ENCODE results near the gene KHDC4. TPM values are rescaled to one million over a fixed set of nuclear protein-coding genes. Genes with fewer than 3 reads are reported as not detected.

KHDC4 gene
- total and polyA plus RNA-seq, 2 of the 13 experiments (the other 11 are each of a cell fraction or from before 2014, with no cell fraction given): 33.5 to 92.0 TPM

DNA sequence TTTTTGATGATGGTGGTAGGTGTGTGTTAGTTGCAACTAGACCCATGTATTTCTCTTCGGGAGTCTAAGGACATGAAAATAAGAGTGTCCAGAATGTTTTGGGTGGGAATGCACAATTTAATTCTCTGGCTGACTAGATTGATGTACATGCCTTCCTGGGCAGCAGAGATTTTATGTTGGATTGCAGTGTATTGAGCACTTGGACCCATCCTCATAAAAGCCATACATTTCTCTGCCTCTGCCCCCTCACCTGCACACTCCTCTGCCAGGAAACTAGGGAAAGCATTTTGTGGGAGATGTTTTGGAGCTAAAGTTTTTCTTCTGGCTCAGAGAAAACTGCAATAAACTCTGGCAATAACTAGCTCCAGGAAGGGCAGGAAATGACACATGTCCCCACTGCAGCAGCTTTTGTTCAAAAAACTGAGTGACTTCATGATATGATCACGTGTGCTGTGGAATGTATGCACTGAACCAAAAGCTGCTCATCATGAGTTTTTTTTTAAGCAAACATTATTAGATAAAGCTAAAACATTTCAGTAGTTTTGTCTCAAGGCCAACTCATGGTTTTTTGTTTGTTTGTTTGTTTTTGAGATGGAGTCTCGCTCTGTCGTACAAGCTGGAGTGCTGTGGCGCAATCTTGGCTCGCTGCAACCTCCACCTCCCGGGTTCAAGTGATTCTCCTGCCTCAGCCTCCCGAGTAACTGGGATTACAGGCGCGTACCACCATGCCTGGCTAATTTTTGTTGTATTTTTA, 40.6 kb downstream of the KHDC4 start (continued):
- no peak for TF ChIP-seq ZNF569 (CRISPR knock-in tag; IDR thresholded peaks at IDR 0.05; ENCODE audit: borderline replicate concordance)
- peak; percentile 46; the same call in 1 of the 3 replicates for TF ChIP-seq MXI1 (IDR thresholded peaks at IDR 0.05; ENCODE audit: borderline replicate concordance, low read depth, low read length)
- peak; percentile 50; the same call in 1 of the 2 replicates for TF ChIP-seq TARDBP (CRISPR knock-in tag; IDR thresholded peaks at IDR 0.05)
- TF ChIP-seq ZNF3 (CRISPR knock-in tag; IDR thresholded peaks at IDR 0.05): 0 out of 2 replicates have a peak, but pooled peaks have one; percentile 18
- no peak for TF ChIP-seq ATF7-NPFF (CRISPR knock-in tag; IDR thresholded peaks at IDR 0.05; ENCODE audit: low read depth)
- TF ChIP-seq, protein P1, sequence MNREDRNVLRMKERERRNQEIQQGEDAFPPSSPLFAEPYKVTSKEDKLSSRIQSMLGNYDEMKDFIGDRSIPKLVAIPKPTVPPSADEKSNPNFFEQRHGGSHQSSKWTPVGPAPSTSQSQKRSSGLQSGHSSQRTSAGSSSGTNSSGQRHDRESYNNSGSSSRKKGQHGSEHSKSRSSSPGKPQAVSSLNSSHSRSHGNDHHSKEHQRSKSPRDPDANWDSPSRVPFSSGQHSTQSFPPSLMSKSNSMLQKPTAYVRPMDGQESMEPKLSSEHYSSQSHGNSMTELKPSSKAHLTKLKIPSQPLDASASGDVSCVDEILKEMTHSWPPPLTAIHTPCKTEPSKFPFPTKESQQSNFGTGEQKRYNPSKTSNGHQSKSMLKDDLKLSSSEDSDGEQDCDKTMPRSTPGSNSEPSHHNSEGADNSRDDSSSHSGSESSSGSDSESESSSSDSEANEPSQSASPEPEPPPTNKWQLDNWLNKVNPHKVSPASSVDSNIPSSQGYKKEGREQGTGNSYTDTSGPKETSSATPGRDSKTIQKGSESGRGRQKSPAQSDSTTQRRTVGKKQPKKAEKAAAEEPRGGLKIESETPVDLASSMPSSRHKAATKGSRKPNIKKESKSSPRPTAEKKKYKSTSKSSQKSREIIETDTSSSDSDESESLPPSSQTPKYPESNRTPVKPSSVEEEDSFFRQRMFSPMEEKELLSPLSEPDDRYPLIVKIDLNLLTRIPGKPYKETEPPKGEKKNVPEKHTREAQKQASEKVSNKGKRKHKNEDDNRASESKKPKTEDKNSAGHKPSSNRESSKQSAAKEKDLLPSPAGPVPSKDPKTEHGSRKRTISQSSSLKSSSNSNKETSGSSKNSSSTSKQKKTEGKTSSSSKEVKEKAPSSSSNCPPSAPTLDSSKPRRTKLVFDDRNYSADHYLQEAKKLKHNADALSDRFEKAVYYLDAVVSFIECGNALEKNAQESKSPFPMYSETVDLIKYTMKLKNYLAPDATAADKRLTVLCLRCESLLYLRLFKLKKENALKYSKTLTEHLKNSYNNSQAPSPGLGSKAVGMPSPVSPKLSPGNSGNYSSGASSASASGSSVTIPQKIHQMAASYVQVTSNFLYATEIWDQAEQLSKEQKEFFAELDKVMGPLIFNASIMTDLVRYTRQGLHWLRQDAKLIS (CRISPR knock-in tag; IDR thresholded peaks at IDR 0.05): no peak
- TF ChIP-seq, protein P2, sequence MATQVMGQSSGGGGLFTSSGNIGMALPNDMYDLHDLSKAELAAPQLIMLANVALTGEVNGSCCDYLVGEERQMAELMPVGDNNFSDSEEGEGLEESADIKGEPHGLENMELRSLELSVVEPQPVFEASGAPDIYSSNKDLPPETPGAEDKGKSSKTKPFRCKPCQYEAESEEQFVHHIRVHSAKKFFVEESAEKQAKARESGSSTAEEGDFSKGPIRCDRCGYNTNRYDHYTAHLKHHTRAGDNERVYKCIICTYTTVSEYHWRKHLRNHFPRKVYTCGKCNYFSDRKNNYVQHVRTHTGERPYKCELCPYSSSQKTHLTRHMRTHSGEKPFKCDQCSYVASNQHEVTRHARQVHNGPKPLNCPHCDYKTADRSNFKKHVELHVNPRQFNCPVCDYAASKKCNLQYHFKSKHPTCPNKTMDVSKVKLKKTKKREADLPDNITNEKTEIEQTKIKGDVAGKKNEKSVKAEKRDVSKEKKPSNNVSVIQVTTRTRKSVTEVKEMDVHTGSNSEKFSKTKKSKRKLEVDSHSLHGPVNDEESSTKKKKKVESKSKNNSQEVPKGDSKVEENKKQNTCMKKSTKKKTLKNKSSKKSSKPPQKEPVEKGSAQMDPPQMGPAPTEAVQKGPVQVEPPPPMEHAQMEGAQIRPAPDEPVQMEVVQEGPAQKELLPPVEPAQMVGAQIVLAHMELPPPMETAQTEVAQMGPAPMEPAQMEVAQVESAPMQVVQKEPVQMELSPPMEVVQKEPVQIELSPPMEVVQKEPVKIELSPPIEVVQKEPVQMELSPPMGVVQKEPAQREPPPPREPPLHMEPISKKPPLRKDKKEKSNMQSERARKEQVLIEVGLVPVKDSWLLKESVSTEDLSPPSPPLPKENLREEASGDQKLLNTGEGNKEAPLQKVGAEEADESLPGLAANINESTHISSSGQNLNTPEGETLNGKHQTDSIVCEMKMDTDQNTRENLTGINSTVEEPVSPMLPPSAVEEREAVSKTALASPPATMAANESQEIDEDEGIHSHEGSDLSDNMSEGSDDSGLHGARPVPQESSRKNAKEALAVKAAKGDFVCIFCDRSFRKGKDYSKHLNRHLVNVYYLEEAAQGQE (IDR thresholded peaks at IDR 0.05; ENCODE audit: borderline replicate concordance in 1 of 2, low read depth in 1 of 2, low read length in 2 of 2): no peak
- TF ChIP-seq FOXA3 (CRISPR knock-in tag; IDR thresholded peaks at IDR 0.05): peak; percentile 43; the same call in 1 of the 2 replicates
- TF ChIP-seq TEAD3 (CRISPR knock-in tag; optimal IDR thresholded peaks at IDR 0.05; ENCODE audit: borderline replicate concordance): peak; percentile 80
- peak; percentile 78; the same call in 1 of the 2 replicates for TF ChIP-seq RAD51 (IDR thresholded peaks at IDR 0.05; ENCODE audit: borderline replicate concordance)
- TF ChIP-seq, protein P3, sequence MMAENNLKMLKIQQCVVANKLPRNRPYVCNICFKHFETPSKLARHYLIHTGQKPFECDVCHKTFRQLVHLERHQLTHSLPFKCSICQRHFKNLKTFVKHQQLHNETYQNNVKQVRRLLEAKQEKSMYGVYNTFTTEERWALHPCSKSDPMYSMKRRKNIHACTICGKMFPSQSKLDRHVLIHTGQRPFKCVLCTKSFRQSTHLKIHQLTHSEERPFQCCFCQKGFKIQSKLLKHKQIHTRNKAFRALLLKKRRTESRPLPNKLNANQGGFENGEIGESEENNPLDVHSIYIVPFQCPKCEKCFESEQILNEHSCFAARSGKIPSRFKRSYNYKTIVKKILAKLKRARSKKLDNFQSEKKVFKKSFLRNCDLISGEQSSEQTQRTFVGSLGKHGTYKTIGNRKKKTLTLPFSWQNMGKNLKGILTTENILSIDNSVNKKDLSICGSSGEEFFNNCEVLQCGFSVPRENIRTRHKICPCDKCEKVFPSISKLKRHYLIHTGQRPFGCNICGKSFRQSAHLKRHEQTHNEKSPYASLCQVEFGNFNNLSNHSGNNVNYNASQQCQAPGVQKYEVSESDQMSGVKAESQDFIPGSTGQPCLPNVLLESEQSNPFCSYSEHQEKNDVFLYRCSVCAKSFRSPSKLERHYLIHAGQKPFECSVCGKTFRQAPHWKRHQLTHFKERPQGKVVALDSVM (CRISPR knock-in tag; IDR thresholded peaks at IDR 0.05): peak; percentile 100
- TF ChIP-seq RFX5 (IDR thresholded peaks at IDR 0.05; ENCODE audit: low read depth, low read length): no peak
- no peak for TF ChIP-seq TEAD2 (CRISPR knock-in tag; IDR thresholded peaks at IDR 0.05)
- TF ChIP-seq ZFP36 (IDR thresholded peaks at IDR 0.05; ENCODE audit: borderline replicate concordance, low read depth, low read length, partially characterized antibody): no peak
- TF ChIP-seq, protein P4, sequence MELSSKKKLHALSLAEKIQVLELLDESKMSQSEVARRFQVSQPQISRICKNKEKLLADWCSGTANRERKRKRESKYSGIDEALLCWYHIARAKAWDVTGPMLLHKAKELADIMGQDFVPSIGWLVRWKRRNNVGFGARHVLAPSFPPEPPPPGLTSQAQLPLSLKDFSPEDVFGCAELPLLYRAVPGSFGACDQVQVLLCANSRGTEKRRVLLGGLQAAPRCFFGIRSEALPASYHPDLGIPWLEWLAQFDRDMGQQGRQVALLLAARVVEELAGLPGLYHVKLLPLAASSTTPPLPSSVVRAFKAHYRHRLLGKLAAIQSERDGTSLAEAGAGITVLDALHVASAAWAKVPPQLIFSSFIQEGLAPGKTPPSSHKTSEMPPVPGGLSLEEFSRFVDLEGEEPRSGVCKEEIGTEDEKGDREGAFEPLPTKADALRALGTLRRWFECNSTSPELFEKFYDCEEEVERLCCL (CRISPR knock-in tag; IDR thresholded peaks at IDR 0.05; ENCODE audit: borderline replicate concordance): no peak
- TF ChIP-seq MIXL1 (CRISPR knock-in tag; IDR thresholded peaks at IDR 0.05): 0 out of 2 replicates have a peak, but pooled peaks have one; percentile 44
- TF ChIP-seq PAF1 (CRISPR knock-in tag; IDR thresholded peaks at IDR 0.05): no peak
- TF ChIP-seq ELF3 (CRISPR knock-in tag; IDR thresholded peaks at IDR 0.05): peak; percentile 61; the same call in 1 of the 2 replicates
- no peak for TF ChIP-seq ZNF589 (CRISPR knock-in tag; conservative IDR thresholded peaks at IDR 0.05)
